ENCODE measurements around the gene CLEC2D.

- TF ChIP-seq, protein P1, sequence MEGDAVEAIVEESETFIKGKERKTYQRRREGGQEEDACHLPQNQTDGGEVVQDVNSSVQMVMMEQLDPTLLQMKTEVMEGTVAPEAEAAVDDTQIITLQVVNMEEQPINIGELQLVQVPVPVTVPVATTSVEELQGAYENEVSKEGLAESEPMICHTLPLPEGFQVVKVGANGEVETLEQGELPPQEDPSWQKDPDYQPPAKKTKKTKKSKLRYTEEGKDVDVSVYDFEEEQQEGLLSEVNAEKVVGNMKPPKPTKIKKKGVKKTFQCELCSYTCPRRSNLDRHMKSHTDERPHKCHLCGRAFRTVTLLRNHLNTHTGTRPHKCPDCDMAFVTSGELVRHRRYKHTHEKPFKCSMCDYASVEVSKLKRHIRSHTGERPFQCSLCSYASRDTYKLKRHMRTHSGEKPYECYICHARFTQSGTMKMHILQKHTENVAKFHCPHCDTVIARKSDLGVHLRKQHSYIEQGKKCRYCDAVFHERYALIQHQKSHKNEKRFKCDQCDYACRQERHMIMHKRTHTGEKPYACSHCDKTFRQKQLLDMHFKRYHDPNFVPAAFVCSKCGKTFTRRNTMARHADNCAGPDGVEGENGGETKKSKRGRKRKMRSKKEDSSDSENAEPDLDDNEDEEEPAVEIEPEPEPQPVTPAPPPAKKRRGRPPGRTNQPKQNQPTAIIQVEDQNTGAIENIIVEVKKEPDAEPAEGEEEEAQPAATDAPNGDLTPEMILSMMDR (conservative IDR thresholded peaks at IDR 0.05 in 1 of 2, IDR thresholded peaks at IDR 0.05 in 1 of 2; ENCODE audit: low read depth in 1 of 2, low read length in 2 of 2), result no peak
- no peak for TF ChIP-seq EZH2 (IDR thresholded peaks at IDR 0.05; ENCODE audit: low read length, missing control alignments)
Observed at GRCh38 chr12:9741726-9742125, 72.2 kb downstream of the CLEC2D start.

Data from fibroblast of lung (primary cell).